Activated gamma-delta T cell treated with Interleukin-2 at 50 U/mL for 16 hours (primary cell): ENCODE measurements around the gene SELPLG.
"Not testable (repeated sequence)": the region's sequence is repeated elsewhere in the genome, so short reads cannot be mapped to it uniquely, and the experiment has no call there.

Source experiments
- DNase-seq: peaks from one replicate; pipeline ENCODE4 v3.0.0-alpha.2; 2020

The SELPLG gene

GRCh38 chr12:108654622-108655021, 20.9 kb upstream of the SELPLG start:
- DNase-seq: not testable (repeated sequence)

GRCh38 chr12:108653922-108654321, 20.2 kb upstream of the SELPLG start:
- DNase-seq: no peak

- no peak for DNase-seq
These were observed 19.4 kb upstream of the SELPLG start for GRCh38 chr12:108653082-108653516.

- DNase-seq: no peak
These were observed 16.4 kb upstream of the SELPLG start for GRCh38 chr12:108650083-108650482.

GRCh38 chr12:108649669-108650068, 16.0 kb upstream of the SELPLG start:
- DNase-seq: no peak

GRCh38 chr12:108649126-108649525, 15.4 kb upstream of the SELPLG start:
- DNase-seq: no peak

GRCh38 chr12:108648371-108648770, 14.7 kb upstream of the SELPLG start:
- no peak for DNase-seq

- no peak for DNase-seq
These were observed 14.0 kb upstream of the SELPLG start for GRCh38 chr12:108647585-108648287.

GRCh38 chr12:108646600-108647579, 13.2 kb upstream of the SELPLG start:
- no peak for DNase-seq

GRCh38 chr12:108645686-108646599, 12.2 kb upstream of the SELPLG start:
- DNase-seq: no peak

- no peak for DNase-seq
These were observed 11.1 kb upstream of the SELPLG start for GRCh38 chr12:108644811-108645120.

- no peak for DNase-seq
These were observed 10.5 kb upstream of the SELPLG start for GRCh38 chr12:108643941-108644810.

- no peak for DNase-seq
These were observed 9.4 kb upstream of the SELPLG start for GRCh38 chr12:108642899-108643654.

- no peak for DNase-seq
These were observed 8.7 kb upstream of the SELPLG start for GRCh38 chr12:108642269-108642870.

GRCh38 chr12:108641446-108642268, 8.0 kb upstream of the SELPLG start:
- no peak for DNase-seq

- no peak for DNase-seq
These were observed 7.2 kb upstream of the SELPLG start for GRCh38 chr12:108640802-108641445.

GRCh38 chr12:108638997-108639822, 5.5 kb upstream of the SELPLG start:
- no peak for DNase-seq

- no peak for DNase-seq
These were observed 4.6 kb upstream of the SELPLG start for GRCh38 chr12:108638141-108638827.
